A673 (cell line): ENCODE data around the gene DSCAML1. TPM values are rescaled to one million over a fixed set of nuclear protein-coding genes. Genes with fewer than 3 reads are reported as not detected.

Source experiments
- BruUV-seq: library from RNA; stranded (reverse); fragments of 400-500 nt; replicated peaks from 2 replicates; lab custom pipeline; 2021; lab: Mats Ljungman, UMichigan
- CTCF ChIA-PET: fragments of 300-600 bp; sonication (Branson Sonifier 250); formaldehyde crosslinking; loops from one replicate; lab custom pipeline; 2022; ENCODE audit warnings: antibody characterized with exemption; lab: Charles Lee
- POLR2A ChIA-PET: fragments of 300-600 bp; sonication (Branson Sonifier 250); formaldehyde crosslinking; loops from one replicate; lab custom pipeline; 2022; ENCODE audit warnings: antibody characterized with exemption; ENCODE audit not compliant: low non-redundant PET; lab: Charles Lee
- DNase-seq: peaks from one replicate; pipeline ENCODE4 v3.0.0-alpha.2; 2015; ENCODE audit warnings: low spot score
- H3K27ac ChIP-seq: fragments of 200-600 bp; sonication (generic); 2 replicates; pipeline ENCODE4 v1.5.1; 2016; ENCODE audit warnings: mixed run types, low read depth, mild to moderate bottlenecking, mixed read lengths, antibody characterized with exemption, low read length; ENCODE audit not compliant: poor library complexity, severe bottlenecking
- H3K27me3 ChIP-seq: fragments of 200-600 bp; sonication (generic); replicated peaks from 2 replicates; pipeline ENCODE4 v1.6.1; 2017; ENCODE audit warnings: mixed run types, low read depth, mild to moderate bottlenecking, mixed read lengths, antibody characterized with exemption, low read length; ENCODE audit not compliant: insufficient read depth, poor library complexity
- H3K36me3 ChIP-seq: fragments of 200-600 bp; sonication (generic); 2 replicates; pipeline ENCODE4 v1.6.1; 2016; ENCODE audit warnings: mixed run types, mild to moderate bottlenecking, mixed read lengths, antibody characterized with exemption, low read length; ENCODE audit not compliant: insufficient read depth, poor library complexity, severe bottlenecking
- H3K4me1 ChIP-seq: fragments of 200-600 bp; sonication (generic); 2 replicates; pipeline ENCODE4 v1.6.1; 2017; ENCODE audit warnings: mixed run types, mild to moderate bottlenecking, mixed read lengths, antibody characterized with exemption, low read length; ENCODE audit not compliant: insufficient read depth, poor library complexity, severe bottlenecking
- H3K4me3 ChIP-seq: fragments of 200-600 bp; sonication (generic); 2 replicates; pipeline ENCODE4 v1.5.1; 2016; ENCODE audit warnings: low read depth, mixed run types, mild to moderate bottlenecking, mixed read lengths, low read length; ENCODE audit not compliant: poor library complexity, severe bottlenecking
- H3K9me3 ChIP-seq: fragments of 200-600 bp; sonication (generic); 2 replicates; pipeline ENCODE4 v1.6.1; 2016; ENCODE audit warnings: mixed run types, low read depth, mild to moderate bottlenecking, mixed read lengths, antibody characterized with exemption, low read length; ENCODE audit not compliant: poor library complexity, severe bottlenecking
- EZH2 ChIP-seq: fragments of 200-600 bp; sonication (generic); IDR thresholded peaks from 2 replicates; pipeline ENCODE4 v1.6.1; 2017; ENCODE audit warnings: borderline replicate concordance, low read depth, mild to moderate bottlenecking, mixed read lengths, antibody characterized with exemption, low read length; ENCODE audit not compliant: poor library complexity, severe bottlenecking
- intact Hi-C: fragments of 100-400 bp; cut with micrococcal nuclease; formaldehyde crosslinking; loops from one replicate; pipeline ENCODE4 v1.10.0; 2022; ENCODE audit not compliant: unreplicated experiment
- total RNA-seq: library from RNA; stranded (reverse); gene quantifications from 2 replicates; pipeline ENCODE4 v1.2.3, GENCODE V29; 2021
- TF ChIP-seq, protein P1 (sequence below): fragments of 300-800, 200-600 bp; sonication (generic); conservative IDR thresholded peaks from 2 replicates; pipeline ENCODE4 v1.5.1; 2017; ENCODE audit warnings: low read depth, mild to moderate bottlenecking, antibody characterized with exemption, low read length, moderate library complexity, mixed read lengths

DSCAML1 gene
- total RNA-seq, 1 experiment from 2014 or later = not detected

DNA sequence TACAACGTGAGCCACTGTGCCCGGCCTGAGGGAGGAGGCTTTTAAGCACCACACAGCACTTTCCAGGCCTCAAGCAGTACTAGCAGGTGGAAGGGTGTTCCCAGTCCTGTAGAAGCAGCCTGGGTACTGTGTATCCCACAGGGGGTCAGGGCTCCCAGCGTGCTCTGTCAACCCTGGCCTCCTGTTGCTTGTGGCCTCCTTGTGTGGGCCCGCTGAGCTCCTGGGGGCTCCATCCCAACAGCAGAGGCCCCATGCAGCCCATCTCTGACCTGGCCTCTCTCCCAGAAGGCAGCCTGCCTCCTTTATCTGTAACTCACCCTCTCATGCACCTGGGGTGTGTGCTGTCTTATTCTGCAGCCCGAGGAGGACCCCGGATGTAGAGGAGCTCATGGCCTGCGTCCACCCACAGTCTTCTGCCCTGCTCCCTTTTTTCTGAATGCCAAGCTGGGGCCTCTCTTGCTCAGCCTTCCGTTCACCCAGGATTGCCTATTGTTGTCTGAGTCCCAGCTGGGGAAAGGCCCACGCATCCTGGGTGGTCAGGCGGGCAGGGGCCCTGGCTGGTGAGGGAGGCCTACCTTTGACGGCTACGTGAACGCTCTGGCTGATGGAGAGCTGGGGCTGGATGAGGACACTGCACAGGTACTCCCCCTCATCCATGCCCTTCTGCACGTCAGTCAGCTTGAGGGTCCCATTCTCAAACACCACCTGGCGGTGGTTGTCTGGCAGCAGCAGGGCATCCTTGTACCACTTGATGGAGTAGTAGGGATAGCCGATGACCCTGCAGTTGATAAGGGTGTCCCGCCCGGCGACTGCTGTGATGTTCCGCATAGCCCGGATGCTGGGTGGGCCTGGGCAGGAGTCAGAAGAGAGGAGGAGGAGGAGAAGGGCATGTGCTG lies 280.9 kb downstream of the DSCAML1 start:
- peaks cover 9% of the 10 kb centered on the region for H3K4me1 ChIP-seq
- ChIA-PET POLR2A (no interaction called here), CTCF (no interaction called here)
- no peak overlapping the region for H3K4me3 ChIP-seq
- no peak overlapping the region for H3K27ac ChIP-seq
- no peaks in the 10 kb centered on the region for H3K9me3 ChIP-seq
- TF ChIP-seq EZH2 = no peak
- TF ChIP-seq, protein P1, sequence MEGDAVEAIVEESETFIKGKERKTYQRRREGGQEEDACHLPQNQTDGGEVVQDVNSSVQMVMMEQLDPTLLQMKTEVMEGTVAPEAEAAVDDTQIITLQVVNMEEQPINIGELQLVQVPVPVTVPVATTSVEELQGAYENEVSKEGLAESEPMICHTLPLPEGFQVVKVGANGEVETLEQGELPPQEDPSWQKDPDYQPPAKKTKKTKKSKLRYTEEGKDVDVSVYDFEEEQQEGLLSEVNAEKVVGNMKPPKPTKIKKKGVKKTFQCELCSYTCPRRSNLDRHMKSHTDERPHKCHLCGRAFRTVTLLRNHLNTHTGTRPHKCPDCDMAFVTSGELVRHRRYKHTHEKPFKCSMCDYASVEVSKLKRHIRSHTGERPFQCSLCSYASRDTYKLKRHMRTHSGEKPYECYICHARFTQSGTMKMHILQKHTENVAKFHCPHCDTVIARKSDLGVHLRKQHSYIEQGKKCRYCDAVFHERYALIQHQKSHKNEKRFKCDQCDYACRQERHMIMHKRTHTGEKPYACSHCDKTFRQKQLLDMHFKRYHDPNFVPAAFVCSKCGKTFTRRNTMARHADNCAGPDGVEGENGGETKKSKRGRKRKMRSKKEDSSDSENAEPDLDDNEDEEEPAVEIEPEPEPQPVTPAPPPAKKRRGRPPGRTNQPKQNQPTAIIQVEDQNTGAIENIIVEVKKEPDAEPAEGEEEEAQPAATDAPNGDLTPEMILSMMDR = no peak
- intact Hi-C loops = no loop called here
- H3K27me3 ChIP-seq = no peaks in the 10 kb centered on the region
- DNase-seq = no peak
- no peaks in the 10 kb centered on the region for H3K36me3 ChIP-seq
- BruUV-seq = no TSS peak

DNA sequence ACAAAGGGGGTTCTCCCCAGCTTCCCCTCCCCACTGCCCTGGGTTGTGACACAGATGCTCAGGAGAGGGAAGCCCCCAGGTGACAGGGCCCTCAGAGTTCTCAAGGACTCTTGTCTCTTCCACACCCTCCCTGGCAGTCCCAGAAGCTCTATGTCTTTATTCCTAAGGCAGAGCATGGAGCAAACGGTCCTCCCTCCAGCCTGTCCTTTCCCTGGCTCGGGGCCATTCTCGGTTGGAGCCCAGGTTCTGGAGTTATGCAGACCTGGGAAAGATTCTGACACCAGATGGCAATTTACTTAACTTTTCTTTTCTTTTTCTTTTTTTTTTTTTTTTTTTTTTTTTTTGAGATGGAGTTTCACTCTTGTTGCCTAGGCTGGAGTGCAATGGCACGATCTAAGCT lies 282.8 kb downstream of the DSCAML1 start:
- no peaks in the 10 kb centered on the region for H3K27me3 ChIP-seq
- BruUV-seq = no TSS peak
- H3K4me1 ChIP-seq = peaks cover 16% of the 10 kb centered on the region
- H3K4me3 ChIP-seq = no peak overlapping the region
- ChIA-PET CTCF (no interaction called here), POLR2A (no interaction called here)
- no peaks in the 10 kb centered on the region for H3K9me3 ChIP-seq
- no peak overlapping the region for H3K27ac ChIP-seq
- no peaks in the 10 kb centered on the region for H3K36me3 ChIP-seq
- TF ChIP-seq, protein P1 = no peak
- TF ChIP-seq EZH2 = no peak
- no peak for DNase-seq
- intact Hi-C loops = no loop called here

GRCh38 chr11:117513666-117514065 lies 283.4 kb downstream of the DSCAML1 start:
- CTCF ChIA-PET = no interaction called here

More at GRCh38 chr11:117513666-117514065, 283.4 kb downstream of the DSCAML1 start:
- POLR2A ChIA-PET = no interaction called here
- TF ChIP-seq EZH2 = no peak
- TF ChIP-seq, protein P1 = no peak
- DNase-seq = no peak
- Histone ChIP-seq H3K27me3 (no peaks in the 10 kb centered on the region), H3K9me3 (no peaks in the 10 kb centered on the region), H3K4me1 (peaks cover 16% of the 10 kb centered on the region), H3K27ac (no peak overlapping the region), H3K36me3 (no peaks in the 10 kb centered on the region), H3K4me3 (no peak overlapping the region)
- intact Hi-C loops = no loop called here
- no TSS peak for BruUV-seq
